Spleen (tissue), 11 donors: Measurements from ENCODE around the gene UTP11. TPM values are rescaled to one million over a fixed set of nuclear protein-coding genes. Genes with fewer than 3 reads are reported as not detected.

ENCODE experiments used
- DNase-seq: peaks from one replicate; pipeline ENCODE4 v3.0.0-alpha.2; 2020
- H3K27ac ChIP-seq, 8 donors: fragments of 200-600 bp; sonication (generic) in 7 of 8; 1 replicate in 4 of 8; 2 replicates in 4 of 8; pipeline versions ENCODE4 v1.5.0 to v1.8.0; 2016 to 2021; ENCODE audit warnings: inconsistent platforms in 4 of 8, mild to moderate bottlenecking in 4 of 8, moderate library complexity in 1 of 8
- H3K27me3 ChIP-seq, 7 donors: fragments of 200-600 bp; sonication (generic) in 6 of 7; replicated peaks in 1 of 7; 1 replicate in 4 of 7; 2 replicates in 3 of 7; pipeline versions ENCODE4 v1.5.0 to v1.8.0; 2016 to 2021; ENCODE audit warnings: inconsistent platforms in 3 of 7, mild to moderate bottlenecking in 1 of 7
- H3K36me3 ChIP-seq, 6 donors: fragments of 200-600 bp; sonication (generic) in 5 of 6; 1 replicate in 4 of 6; 2 replicates in 2 of 6; pipeline versions ENCODE4 v1.5.0 to v1.8.0; 2016 to 2021; ENCODE audit warnings: inconsistent platforms in 2 of 6
- H3K4me1 ChIP-seq, 6 donors: fragments of 200-600 bp; sonication (generic) in 5 of 6; 1 replicate in 3 of 6; 2 replicates in 3 of 6; pipeline versions ENCODE4 v1.5.0 to v1.8.0; 2016 to 2021; ENCODE audit warnings: inconsistent platforms in 3 of 6
- H3K4me3 ChIP-seq, 8 donors: fragments of 200-600 bp; sonication (generic) in 7 of 8; 1 replicate in 4 of 8; 2 replicates in 4 of 8; pipeline versions ENCODE4 v1.5.0 to v1.8.0; 2016 to 2021; ENCODE audit warnings: inconsistent platforms in 4 of 8, mild to moderate bottlenecking in 4 of 8, moderate library complexity in 2 of 8
- H3K9me3 ChIP-seq, 8 donors: fragments of 200-600 bp; sonication (generic) in 7 of 8; 1 replicate in 4 of 8; 2 replicates in 4 of 8; pipeline versions ENCODE4 v1.5.0 to v1.8.0; 2016 to 2021; ENCODE audit warnings: inconsistent platforms in 4 of 8
- POLR2A ChIP-seq, 3 donors: fragments of 450-650 bp; IDR thresholded peaks; one replicate each; pipeline ENCODE4 v1.5.1; 2017; ENCODE audit warnings: antibody characterized with exemption in 3 of 3, mild to moderate bottlenecking in 1 of 3
- POLR2AphosphoS5 ChIP-seq, 3 donors: sonication (generic); formaldehyde crosslinking; IDR thresholded peaks; one replicate each; pipeline ENCODE4 v1.5.1; 2017; ENCODE audit warnings: antibody characterized with exemption in 3 of 3
- WGBS, 5 donors: extraction: QIAGEN DNeasy Blood & Tissue Kit in 3 of 5; methylation state at CpG; one replicate each; pipeline versions ENCODE4 v1.1.5 to v1.1.7; 2013 to 2018; 5-methylcytosine and 5-hydroxymethylcytosine counted together
- intact Hi-C: fragments of 100-400 bp; cut with DNase I; formaldehyde crosslinking; loops from one replicate; pipeline ENCODE4 v1.15.0; 2023; ENCODE audit warnings: low total_unique reads
- polyA plus RNA-seq, 3 donors: library from polyadenylated mRNA; stranded (reverse); fragments of 200-250 nt; gene quantifications; one replicate each; pipeline ENCODE4 v1.2.1, GENCODE V29; 2013
- total RNA-seq, 7 donors: library from RNA; depleted of rRNA in 3 of 7; stranded (reverse); fragments of >200 nt in 3 of 7; fragmentation: NEBNext Ultra II Directional in 4 of 7; extraction: Animal tissue kit (Norgen Biotek cat#: 25700) in 4 of 7; gene quantifications; one replicate each; pipeline versions ENCODE4 v1.1.0 to v1.2.1, GENCODE V29; 2016 to 2021
- TF ChIP-seq, protein P1 (sequence below), 11 experiments: fragments of 200-600 bp in 7 of 11; fragments of 450-650 bp in 4 of 11; sonication (generic) in 4 of 11; IDR thresholded peaks in 8 of 11; conservative IDR thresholded peaks in 3 of 11; 1 replicate in 7 of 11; 2 replicates in 4 of 11; pipeline versions ENCODE4 v1.4.0 to v1.8.0; 2016 to 2021; ENCODE audit warnings: antibody characterized with exemption in 11 of 11, inconsistent platforms in 4 of 11, mild to moderate bottlenecking in 1 of 11
- donor health status: healthy with polysubstance abuse.
- donor health status: DM: no; HTN: no; CAD: no; lungs with moderate emphysema.
- donor health status: DM: no; HTN: no; CAD: no.
- donor health status: Bipolar disorder and iron deficiency.
- donor health status: healthy.
- donor health status: DM: no; HTN: no; CAD: no.
- donor health status: DM: yes; HTN: yes; CAD: no.

UTP11 gene
- total and polyA plus RNA-seq, 10 donors, result 12.5 to 51.4 (median 20.8) TPM

DNA sequence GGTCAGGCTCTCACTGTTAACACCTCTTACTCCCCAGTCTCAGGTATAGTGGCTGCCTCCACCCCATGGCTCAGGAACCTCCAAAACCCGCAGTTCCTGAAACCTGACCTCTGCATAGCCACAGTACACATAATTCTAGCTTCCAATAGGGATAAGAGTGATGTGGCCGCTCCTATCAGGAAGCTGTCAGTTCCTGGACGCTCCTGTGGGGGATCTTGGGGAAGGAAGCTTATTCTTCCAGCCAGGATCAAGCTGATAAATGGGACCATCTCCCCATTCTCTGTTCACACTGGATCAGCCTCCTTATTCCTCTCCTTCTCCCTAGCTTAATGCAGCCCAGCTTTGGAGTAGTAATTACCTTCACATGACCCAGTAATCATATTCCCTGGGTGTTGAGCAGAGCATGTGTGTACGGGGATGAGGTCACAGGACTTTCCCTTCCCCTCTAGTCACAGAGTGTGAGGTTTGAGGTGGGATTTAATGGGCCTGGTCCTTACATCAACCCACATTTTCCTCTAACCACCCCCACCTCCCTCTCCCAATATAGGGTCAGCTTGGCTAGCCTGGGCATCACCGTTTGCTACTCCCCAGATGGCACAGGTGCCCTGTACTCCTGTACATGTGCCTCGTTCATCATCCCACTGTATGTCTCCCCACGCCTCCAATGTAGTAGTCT lies 41.0 kb downstream of the UTP11 start:
- intact Hi-C loops, result no loop called here
- peaks cover 0 to 7% (median 5%) of the 10 kb centered on the region in 6 donors for H3K4me1 ChIP-seq
- 66 to 74% (median 69%) methylated on average over 7 of the region's 7 CpGs for WGBS, 5 donors

DNA sequence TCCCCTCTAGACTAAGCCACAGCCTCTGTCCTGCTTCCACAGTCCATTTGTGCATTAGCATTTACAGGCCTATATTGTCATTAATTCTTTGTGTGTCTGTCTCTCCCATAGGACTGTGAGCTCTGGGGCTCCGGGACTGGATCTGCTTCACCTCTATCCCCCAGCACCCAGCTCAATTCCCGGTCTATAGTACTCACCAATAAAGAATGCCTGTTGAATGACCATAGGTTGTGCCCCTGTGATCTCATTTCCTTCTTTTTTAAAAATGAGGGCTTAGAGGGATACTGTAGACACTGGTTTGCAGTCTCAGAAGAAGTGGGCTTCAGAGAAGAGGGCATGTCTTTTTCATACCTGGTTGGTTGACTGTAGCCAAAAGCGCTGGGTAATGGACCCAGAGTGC lies 42.9 kb downstream of the UTP11 start:
- Histone ChIP-seq H3K36me3 (no peaks in the 10 kb centered on the region), H3K4me1 (peaks cover 0 to 7% (median 5%) of the 10 kb centered on the region in 6 donors), H3K4me3 (no peak overlapping the region), H3K27me3 (peaks cover 0 to 32% (median 0%) of the 10 kb centered on the region in 7 donors), H3K27ac (no peak overlapping the region), H3K9me3 (no peaks in the 10 kb centered on the region)
- TF ChIP-seq, protein P1, sequence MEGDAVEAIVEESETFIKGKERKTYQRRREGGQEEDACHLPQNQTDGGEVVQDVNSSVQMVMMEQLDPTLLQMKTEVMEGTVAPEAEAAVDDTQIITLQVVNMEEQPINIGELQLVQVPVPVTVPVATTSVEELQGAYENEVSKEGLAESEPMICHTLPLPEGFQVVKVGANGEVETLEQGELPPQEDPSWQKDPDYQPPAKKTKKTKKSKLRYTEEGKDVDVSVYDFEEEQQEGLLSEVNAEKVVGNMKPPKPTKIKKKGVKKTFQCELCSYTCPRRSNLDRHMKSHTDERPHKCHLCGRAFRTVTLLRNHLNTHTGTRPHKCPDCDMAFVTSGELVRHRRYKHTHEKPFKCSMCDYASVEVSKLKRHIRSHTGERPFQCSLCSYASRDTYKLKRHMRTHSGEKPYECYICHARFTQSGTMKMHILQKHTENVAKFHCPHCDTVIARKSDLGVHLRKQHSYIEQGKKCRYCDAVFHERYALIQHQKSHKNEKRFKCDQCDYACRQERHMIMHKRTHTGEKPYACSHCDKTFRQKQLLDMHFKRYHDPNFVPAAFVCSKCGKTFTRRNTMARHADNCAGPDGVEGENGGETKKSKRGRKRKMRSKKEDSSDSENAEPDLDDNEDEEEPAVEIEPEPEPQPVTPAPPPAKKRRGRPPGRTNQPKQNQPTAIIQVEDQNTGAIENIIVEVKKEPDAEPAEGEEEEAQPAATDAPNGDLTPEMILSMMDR (IDR thresholded peaks at IDR 0.05 in 8 of 11, conservative IDR thresholded peaks at IDR 0.05 in 3 of 11), result no peak
- TF ChIP-seq POLR2AphosphoS5 (IDR thresholded peaks at IDR 0.05) (no peak), POLR2A (IDR thresholded peaks at IDR 0.05) (no peak)
- intact Hi-C loops, result no loop called here
- 84 to 94% (median 89%) methylated on average over 3 of the region's 3 CpGs for WGBS, 5 donors
- no peak for DNase-seq

More for the DNA sequence above, 41.0 kb downstream of the UTP11 start:
- peaks cover 0 to 30% (median under 1%) of the 10 kb centered on the region in 7 donors for H3K27me3 ChIP-seq
- TF ChIP-seq POLR2A (IDR thresholded peaks at IDR 0.05) (no peak), POLR2AphosphoS5 (IDR thresholded peaks at IDR 0.05) (no peak)
- TF ChIP-seq, protein P1 (IDR thresholded peaks at IDR 0.05 in 8 of 11, conservative IDR thresholded peaks at IDR 0.05 in 3 of 11), result no peak
- DNase-seq, result no peak
- no peak overlapping the region for H3K4me3 ChIP-seq
- no peak overlapping the region for H3K27ac ChIP-seq
- no peaks in the 10 kb centered on the region for H3K9me3 ChIP-seq
- H3K36me3 ChIP-seq, result no peaks in the 10 kb centered on the region

DNA sequence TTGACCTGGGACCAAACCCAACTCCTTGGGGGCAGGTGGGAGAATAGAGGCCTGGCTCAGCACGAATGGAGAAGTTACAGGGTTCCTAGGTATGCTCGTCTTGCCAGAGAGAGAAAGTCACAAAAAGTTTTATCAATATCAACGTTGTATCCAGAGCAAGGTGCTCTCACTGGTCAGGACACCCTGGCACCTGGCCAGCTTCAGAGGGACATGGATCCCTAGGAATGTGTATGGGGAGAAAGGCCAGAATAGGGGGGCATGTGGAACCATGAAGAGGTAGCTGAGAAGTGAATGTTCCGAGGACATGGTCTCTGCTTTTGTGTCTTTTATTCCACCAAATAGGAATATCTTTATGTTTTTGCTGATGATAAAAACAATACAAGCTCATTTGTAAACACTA lies 43.4 kb downstream of the UTP11 start:
- Histone ChIP-seq H3K36me3 (no peaks in the 10 kb centered on the region), H3K4me1 (peaks cover 0 to 7% (median 5%) of the 10 kb centered on the region in 6 donors), H3K27me3 (peaks cover 0 to 34% (median 0%) of the 10 kb centered on the region in 7 donors), H3K27ac (no peak overlapping the region), H3K4me3 (no peak overlapping the region), H3K9me3 (no peaks in the 10 kb centered on the region)
- DNase-seq, result no peak
- TF ChIP-seq POLR2A (IDR thresholded peaks at IDR 0.05) (no peak), POLR2AphosphoS5 (IDR thresholded peaks at IDR 0.05) (no peak)
- TF ChIP-seq, protein P1 (IDR thresholded peaks at IDR 0.05 in 8 of 11, conservative IDR thresholded peaks at IDR 0.05 in 3 of 11), result no peak
- intact Hi-C loops, result no loop called here
- WGBS, 5 donors, result 78 to 90% (median 79%) methylated on average over 4 of the region's 4 CpGs

DNA sequence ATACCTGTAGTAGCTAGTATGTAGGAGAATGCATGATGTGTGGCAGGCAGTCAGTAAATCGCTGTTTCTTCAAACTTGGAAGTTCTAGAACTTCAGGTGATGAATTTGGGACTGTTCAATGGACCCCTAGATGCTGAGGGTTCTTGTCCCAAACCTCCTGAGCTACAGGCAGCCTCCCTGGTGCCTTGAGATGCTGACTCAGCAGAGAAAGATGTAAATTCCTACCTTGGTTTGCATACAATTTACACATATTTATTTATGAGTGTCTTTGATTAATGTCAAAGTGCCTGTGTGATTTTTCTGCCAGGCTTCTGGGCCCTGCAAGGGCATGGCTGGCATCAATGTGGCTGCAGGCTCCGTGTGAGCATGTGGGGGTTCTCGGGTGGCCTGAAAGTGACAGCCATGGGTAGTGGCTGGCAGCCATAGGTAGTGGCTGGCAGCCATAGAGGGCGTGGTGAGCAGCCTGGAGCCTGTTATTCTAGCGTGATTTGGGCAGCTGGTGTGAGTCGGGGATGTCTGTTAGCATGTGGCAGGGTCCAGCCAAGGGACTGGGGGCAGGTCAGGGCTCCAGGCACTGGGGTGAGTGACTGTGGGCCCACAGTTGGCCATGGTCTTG lies 47.2 kb downstream of the UTP11 start:
- no peak for DNase-seq
- H3K27ac ChIP-seq, result no peak overlapping the region
- intact Hi-C loops, result no loop called here
- no peak overlapping the region for H3K4me3 ChIP-seq
- TF ChIP-seq, protein P1 (IDR thresholded peaks at IDR 0.05 in 8 of 11, conservative IDR thresholded peaks at IDR 0.05 in 3 of 11), result no peak
- TF ChIP-seq POLR2AphosphoS5 (IDR thresholded peaks at IDR 0.05) (no peak), POLR2A (IDR thresholded peaks at IDR 0.05) (no peak)
- H3K27me3 ChIP-seq, result peaks cover 0 to 21% (median 0%) of the 10 kb centered on the region in 7 donors
- no peaks in the 10 kb centered on the region for H3K36me3 ChIP-seq
- 73 to 92% (median 85%) methylated on average over 6 of the region's 6 CpGs for WGBS, 5 donors
- no peaks in the 10 kb centered on the region for H3K9me3 ChIP-seq
- H3K4me1 ChIP-seq, result no peaks in the 10 kb centered on the region
